HG03066 (cell line): ENCODE results near the gene FAM107A.

Experiments used
- ATAC-seq: cut with Tn5 transposase; IDR thresholded peaks from one replicate; pipeline ENCODE4 v1.9.1; 2021; ENCODE audit warnings: low read depth; ENCODE audit not compliant: unreplicated experiment

Gene FAM107A

DNA sequence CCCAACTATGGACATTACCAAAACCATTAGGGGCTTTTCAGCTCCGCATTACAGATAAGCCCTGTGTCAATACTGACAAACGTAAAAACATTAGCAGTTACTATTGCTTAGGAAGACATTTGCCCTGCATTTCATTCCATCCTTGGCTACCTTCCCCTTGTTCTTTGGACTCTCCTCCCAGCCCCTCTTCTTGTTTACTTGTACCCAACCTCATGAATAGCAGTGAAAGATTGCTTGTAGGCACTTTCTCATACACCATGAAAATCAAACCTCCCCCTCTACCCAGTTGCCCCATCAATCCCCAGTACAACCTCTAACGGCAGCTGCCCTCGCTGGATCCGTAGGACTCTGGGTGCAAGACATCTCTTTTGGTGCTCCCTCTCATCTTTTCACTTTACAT is 16.9 kb upstream of the FAM107A start:
- ATAC-seq: no peak

DNA sequence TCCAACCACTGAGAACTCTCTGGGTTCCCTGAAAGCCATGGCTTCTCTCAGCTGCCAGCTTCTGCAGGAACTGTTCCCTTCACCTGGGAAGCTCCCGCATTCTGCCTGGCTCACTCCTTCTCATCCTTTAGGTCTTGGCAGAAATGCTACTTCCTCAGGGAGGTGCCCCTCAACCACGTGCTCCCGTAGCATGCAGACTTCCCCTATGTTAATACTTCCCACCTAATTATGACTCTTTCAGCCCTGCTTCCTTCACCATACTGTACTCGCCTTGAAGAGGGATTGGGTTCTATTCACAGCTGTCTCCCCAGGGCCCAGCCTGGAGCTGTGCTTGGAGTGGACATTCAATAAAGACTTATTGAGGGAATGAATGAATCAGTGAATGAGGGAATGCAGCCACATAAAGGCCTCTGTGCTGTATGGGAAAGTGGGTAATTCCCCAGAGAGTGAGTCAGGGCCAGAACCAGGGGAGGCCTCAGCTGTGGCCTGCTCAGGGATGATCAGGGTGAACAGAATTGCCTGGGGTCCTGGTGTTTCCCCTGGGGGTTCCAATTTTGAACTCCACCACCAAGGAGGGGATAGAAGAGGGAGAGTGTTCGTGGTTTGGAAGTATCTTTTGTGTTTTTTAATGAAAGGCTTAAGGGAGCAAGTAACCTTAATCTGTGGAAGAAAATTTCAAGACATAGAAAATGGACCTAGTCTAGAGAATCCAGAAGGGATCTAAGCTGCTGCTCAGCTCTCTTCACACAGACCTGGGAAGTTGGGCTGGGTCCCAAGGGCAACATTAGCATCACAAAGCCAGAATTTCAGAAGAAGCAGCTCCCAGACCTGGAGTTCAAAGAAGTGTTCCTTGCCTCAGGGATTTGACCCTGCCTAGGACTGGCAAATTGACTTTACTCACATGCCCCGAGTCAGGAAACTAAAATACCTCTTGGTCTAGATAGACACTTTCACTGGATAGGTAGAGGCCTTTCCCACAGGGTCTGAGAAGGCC is 14.6 kb upstream of the FAM107A start:
- ATAC-seq: no peak

DNA sequence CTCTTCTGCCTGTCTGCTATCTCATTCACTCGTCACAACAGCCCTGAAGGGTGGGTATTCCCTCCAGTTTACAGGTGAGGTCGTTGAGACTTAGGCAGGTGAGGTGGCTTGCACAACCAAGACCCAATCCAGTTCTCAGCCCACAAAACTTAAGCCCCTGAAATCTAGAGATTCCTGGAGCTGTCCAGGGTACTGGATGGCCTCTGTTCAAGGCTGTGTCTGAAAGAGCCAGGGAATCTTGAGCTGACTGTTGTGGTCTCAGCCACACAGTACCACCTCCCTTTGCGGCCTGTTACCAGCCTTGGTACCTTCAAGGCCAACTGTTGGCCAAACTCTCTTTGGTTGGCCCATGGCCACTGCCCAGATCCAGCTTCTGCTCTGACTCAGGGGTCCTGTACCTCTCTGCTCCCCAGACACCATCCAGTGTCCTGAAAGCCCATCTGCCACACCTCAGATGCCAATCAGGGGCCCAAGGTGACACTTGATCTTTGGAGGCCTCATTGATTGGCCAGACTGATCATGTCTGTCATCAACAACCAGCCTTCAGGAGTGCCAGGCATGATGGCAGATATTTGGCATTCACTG is 10.9 kb upstream of the FAM107A start:
- no peak for ATAC-seq

DNA sequence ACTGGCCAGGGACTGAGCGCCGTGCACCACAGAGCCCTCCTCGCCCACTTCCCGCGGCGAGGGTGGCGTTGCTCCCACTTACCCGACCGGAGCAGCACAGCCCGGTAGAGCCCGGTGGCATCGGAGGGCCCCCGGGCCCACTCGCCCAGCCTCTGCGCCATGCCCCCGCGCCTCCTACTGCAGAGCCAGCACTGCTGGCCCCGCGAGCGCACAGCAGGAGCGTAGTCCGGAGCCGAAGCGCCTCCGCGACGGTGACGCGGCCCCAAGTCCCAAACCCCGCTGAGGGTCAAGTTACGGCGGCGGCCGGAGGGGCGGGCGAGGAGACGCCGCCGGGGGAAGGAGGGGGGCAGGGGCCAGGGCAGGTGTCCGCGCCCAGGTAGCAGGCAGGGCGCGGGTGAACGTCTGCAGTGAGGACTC is 9.6 kb upstream of the FAM107A start:
- ATAC-seq: no peak

DNA sequence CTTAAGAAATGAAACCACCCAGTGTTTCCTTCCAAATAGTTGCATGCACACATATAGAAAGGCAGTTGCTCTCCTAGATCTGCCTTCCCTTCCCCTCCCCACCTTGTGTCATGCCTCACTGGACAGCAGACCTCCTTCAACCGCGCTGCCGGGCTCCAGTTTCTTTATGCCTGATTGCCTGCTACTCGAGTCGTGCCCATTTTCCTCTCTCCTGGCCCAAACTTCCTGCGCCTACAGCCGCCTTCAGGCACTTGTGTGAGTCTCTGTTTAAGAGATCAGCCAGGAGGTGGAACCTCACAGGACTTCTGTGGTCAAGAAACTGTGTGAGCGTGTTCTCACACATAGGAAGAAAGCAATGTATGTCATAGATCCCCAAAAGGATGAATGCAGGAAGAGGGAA is 8.8 kb upstream of the FAM107A start:
- no peak for ATAC-seq

DNA sequence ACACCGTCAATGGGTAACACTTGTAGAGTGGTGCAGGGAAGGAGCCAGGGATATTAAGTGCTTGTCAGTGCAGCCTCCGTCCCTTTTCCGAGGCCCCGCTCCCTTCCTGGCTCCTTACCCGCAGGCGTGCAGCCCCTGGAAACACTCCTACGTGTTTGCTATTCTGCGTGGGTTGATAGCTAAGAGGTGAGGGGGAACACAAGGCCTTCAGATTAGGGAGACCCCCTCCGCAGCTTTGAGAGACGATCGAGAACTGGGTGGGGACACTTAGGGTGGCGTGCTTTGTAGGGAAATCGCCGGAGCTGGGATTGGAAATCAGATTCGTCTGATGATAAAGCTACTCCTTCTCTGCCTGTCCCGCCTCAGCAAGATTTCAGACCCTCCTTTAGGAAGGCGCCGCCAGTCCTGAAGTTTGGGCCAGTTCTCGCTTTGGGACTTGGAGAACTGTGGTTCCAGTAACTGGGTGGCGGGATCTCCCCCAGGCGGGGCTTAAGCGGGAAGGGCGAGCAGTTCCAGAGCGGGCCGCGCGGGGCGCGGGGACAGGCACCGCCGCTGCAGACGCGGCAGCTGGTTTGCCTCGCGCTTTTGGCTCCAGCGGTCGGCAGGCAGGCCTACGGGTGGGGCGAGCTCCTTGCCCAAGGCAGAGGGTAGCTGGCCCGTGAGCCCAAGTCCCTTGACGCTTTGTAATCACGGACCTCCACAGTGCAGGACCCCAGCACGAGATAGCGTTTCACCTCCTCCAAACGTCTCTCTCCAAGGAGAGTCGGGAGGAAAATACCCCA is 8.0 kb upstream of the FAM107A start:
- ATAC-seq: no peak

DNA sequence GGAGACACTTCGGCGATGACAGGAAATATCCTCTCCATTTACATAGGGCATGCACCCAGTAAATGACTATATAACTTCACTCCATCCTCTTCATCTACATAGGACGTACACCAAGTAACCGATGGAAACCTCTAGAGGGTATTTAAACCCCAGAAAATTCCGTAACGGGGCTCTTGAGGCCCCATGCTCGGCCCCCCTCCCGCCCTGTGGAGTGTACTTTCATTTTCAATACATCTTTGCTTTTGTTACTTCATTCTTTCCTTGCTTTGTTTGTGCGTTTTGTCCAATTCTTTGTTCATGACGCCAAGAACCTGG is 7.5 kb upstream of the FAM107A start:
- no peak for ATAC-seq

DNA sequence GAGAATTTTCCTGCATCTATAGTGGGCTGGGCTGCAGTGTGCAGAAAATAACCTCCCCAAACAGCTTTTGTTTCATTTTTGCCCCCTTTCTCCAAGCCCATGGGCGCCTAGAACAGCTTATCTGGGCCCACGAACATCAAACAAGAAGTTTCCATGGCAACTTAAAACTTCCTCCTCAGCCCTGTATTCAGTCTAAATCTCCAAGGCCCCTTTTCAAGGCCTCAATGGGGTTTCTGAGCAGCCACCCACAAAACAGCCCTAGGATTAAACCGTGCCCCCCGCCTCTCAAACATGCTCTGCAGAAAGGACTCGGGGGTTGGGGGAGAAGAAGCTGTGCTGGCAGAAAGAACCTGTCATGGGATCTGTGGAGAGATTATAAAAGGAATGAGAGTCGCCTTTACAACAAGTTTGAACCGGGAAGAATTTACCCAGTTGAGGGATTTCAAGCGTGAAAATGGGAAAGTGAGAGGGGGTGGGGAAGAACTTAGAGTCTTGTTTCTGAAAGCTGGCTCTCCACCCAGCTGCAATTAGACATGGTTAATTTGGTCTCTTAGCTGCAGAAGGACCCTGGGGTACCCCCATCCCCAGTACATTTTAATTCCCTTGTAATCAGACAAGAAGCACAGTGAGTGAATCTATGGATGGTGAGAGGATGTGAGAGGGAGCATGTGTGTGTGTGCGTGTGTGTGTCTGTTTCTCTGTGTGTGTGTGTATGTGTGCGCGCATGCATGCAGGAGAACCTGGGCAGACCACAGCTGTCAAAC is 4.3 kb upstream of the FAM107A start:
- ATAC-seq: no peak

DNA sequence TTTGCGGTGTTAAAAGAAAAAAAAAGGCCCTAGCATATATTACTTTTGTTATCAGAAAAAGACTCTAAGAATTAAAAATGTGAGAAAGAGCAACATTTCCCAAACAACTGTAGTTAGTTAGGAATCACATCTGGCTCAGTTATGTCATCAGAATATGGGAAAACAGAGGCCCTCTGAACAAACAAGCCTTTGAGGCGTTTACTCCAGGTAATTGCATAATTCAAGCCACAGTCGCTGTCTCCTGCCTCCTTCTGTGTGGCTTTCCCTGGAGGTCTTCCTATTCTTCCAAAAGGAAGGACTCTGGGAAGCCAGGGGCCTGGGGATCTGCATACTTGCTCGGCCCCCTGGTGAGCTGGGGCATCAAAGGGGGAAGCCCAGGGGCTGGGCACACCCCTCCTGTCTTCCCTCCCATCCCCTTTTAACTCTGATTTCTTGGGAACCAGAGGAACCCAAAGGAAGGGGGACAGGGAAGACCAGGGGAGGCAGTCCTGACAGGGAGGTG is 3.7 kb upstream of the FAM107A start:
- no peak for ATAC-seq

DNA sequence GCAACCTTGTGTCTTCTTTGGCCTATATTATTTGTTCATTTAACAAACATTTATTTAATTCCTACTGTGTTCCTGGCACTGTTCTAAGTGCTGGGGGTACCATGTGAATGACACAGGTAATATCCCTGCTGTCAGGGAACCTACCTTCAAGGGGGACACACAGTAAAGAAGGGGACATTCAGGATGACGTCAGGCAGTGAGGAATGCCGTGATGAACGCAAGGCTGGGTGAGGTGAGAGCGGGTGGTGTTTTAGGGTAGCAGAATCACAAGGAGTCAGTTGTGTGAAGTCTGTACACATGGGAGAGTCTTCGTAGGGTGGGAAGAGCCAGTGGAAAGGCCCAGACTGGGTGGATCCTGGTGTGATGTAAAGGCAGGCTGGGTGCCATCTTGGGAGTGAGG is 1.7 kb upstream of the FAM107A start:
- no peak for ATAC-seq

DNA sequence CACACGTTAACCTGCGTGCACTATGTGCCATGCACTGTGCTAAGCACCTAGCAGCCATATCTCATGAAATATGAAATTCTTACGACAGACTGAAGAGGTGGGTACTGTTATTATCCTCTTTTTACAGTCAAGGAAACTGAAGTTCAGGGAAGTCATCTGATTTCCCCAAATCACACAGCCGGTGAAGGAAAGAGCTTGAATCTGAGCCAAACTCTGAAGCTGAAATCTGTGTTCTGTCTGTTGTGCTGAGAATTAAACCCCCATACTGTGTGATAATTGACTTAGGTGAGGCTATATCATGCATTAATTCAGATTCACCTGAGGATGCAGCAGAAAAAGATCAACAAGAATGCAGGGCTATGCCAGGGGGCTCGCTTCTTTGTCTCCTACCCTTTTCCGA is 475 bp downstream of the FAM107A start:
- no peak for ATAC-seq

DNA sequence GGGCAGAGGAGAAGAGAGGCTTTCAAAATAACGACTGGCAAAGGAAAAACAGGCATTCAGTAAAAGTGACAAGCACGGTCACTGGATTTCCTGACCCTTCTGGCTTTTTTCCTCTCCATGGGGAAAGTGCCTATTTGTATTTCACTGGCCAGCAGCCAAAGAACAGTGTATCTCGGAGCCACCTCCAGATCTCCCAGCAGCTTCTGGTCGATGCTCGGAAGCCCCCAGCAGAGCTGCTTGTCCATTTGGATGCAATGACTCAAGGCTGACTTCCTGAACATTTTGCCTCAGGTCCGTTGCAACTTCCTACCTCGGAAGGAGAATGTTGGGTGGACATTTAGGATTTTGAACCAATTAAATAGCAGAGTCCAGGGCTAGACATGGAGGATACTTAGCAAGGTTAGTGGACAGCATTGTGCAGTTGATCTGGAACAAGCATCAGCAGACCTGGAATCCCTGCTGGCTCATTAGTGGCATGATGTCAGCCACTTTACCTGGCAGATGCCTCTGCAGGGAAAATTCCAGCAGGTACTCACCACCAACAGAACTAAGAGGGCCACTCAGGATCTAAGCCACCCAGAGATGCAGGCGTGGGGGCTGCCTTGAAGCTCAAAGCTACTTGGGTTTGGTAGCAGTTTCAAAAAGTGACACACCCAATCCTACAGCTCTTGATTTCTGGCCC is 1.1 kb downstream of the FAM107A start:
- no peak for ATAC-seq

DNA sequence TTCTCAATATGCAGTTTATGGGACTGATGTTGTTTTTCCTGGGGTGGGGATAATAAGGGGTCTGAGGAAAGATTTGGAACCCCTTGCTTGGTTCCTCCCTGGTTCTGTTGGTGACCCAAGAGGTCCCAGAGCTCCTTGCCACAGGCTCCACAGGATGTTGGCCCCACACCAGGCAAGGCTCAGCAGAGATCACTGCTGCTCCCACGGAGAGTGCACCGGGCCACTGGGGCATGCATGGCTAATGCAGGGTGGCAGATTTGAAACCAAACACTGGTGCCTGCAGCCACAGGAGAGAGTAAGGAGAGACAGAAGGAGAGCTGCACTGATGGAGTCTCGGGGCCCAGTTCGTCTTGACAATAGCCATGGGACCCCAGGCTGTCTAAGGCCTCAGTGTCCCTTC is 2.5 kb downstream of the FAM107A start:
- ATAC-seq: no peak

DNA sequence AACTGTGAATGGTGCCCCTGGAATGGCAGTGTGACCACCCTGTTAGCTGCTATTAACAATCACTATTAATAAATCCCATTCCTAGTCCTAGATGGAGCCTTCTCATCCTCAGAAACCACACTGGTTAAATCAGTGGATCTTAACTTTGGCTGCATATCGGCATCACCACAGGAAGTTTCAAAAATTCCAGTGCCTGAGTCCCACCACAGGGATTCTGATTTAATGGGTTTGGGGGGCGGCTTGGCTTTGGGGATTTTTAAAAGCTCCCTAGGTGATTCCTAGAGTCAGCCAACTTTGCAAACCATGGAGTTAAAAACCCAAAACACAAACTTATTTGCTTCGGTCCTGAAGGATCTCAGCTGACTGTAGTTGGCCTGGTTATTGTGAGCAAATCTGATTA is 3.1 kb downstream of the FAM107A start:
- no peak for ATAC-seq

DNA sequence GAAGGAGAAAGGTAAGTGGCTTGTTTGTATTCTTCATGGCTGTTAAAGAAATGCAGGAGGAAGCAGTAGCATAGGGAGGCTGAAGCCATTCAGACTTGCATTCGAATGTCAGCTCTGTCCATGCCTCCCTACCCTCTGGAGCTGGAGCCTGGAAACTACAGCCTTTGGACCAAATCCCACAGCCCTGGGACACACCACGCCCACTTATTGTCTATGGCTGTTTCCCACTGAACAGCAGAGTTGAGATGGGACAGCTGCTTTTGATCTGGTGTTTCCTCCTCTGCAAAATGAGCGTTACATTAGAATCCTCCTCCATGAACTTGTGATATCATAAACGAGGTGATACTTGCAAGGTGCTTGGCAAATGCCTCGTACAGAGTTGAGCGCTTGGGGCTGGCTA is 3.6 kb downstream of the FAM107A start:
- ATAC-seq: no peak

DNA sequence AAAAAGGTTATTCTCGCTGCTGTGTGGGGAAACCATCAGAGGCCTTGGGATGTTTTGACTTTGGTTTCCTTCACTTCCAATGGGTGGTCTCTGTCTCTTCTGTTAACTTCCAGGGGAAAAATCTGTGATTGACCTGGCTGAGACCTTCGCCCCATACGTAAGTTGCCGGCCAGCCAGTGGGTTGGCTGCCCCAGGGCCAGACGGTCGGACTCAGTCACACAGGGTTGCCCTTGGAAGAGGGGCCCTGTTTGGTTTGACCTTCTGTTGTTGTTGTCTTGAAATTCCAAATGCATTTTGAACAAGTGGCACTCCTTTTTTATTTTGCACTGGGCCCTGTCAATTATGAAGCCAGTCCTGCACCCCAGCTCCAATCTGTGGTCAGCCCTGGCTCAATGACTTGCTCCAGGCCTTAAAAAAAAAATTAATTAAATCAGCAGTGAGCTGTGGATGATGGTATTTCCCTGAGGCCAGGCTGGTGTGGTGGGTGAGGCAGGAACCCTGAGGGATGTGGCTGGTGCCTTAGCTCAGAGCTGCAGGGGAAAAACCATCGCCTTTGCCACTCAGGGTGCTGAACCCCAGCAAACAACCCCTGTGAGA is 4.5 kb downstream of the FAM107A start:
- ATAC-seq: no peak

DNA sequence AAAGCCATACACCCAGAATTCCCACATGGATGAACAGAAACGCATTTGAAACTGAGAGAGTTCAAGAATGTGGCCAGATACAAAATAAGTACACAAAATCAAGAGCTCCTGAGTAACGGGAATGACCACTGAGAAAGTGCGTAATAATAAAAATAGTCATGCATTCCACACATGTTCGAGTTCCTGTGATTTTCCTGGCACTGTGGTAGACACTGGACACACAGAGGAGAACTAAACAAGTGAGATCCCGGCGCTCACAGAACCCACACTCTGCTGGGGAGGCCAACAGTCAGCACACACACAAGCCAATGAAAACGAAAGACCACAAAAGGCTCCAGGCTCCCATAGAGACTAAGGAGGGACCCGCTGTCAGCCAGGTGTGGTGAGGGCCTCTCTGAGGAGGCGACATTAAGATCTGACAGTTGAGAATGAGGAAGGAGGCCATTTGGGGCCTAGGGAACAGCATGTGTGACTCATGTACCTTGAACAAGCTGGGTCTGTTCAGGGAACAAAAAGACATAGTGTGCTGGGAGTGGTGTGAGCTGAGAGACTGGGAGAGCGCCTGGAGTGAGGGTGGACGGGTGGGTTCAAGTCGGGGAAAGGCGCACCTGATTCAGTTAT is 5.1 kb downstream of the FAM107A start:
- ATAC-seq: no peak

DNA sequence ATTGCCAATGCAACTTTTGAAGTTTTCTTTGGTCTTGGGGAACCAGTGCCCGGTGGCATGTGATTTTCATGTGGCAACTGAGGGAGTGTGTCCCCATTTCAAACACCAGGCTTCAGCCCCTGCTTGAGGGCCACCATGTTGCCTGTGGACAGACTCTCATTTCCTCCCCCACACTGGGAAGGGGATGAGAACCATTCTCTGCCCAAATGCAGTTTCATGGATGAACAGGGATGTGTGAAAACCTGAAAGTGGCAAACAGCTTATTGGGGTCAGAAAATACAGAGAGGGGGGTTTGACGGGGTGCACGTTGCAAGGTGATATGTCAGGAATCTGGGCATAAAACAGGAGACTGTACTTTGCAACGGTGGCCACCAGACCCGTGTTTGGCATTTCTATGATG is 6.3 kb downstream of the FAM107A start:
- ATAC-seq: no peak

DNA sequence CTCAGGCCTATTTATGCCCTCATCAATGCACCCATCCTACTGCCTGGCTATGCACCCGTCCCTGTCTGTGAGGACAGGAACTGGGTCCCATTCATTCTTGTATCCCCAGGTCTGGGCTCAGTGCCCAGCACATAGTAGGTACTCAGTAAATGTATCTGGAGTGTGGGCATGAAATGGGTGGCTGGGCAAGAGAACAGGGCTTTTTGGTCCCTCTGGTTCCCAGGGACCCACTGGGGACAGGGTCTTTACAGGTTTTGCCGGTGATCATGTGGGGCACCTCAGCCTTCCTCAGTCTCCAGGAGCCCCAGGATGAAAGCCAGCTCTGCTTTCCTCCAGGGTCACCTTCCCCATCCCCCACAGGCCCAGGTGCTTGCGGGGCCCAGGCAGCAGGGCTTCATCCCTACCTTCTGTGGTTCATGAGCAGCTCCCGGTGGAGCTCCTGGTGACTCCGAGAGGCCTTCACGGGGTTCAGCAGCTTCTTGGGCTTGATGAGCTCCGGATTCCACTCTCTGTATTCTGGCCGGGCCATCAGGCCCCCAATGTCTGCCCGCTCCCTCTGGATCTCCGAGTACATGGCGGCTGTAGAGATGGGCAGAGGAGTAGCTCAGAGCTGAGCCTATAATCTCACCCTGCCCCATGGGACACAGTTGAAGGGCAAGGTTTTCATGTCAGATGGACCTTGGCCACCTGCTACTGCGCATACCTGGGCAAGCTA is 7.7 kb downstream of the FAM107A start:
- no peak for ATAC-seq
